Ovary (tissue), 9 donors: Measurements from ENCODE around the gene SLC6A6. TPM values are rescaled to one million over a fixed set of nuclear protein-coding genes. Genes with fewer than 3 reads are reported as not detected.

Experiments
- DNase-seq, 5 donors: peaks; one replicate each; pipeline ENCODE4 v3.0.0-alpha.2; 2019 to 2020
- H3K27ac ChIP-seq, 2 donors: fragments of 200-600 bp; one replicate each; pipeline versions ENCODE4 v1.5.1 to v1.8.0; 2019 to 2022
- H3K27me3 ChIP-seq: fragments of 200-600 bp; one replicate; pipeline ENCODE4 v1.8.0; 2022
- H3K36me3 ChIP-seq: fragments of 200-600 bp; sonication (generic); one replicate; pipeline ENCODE4 v1.5.1; 2019
- H3K4me1 ChIP-seq: one replicate; pipeline ENCODE4 v1.8.1; 2013; ENCODE audit warnings: mild to moderate bottlenecking, moderate library complexity; ENCODE audit not compliant: insufficient read depth
- H3K4me3 ChIP-seq: fragments of 200-600 bp; sonication (generic); one replicate; pipeline ENCODE4 v1.5.1; 2017
- H3K9me3 ChIP-seq, 2 donors: fragments of 200-600 bp in 1 of 2; sonication (generic) in 1 of 2; one replicate each; pipeline versions ENCODE4 v1.5.1 to v1.8.1; 2013 to 2019; ENCODE audit warnings: mild to moderate bottlenecking in 1 of 2, moderate library complexity in 1 of 2
- EP300 ChIP-seq: sonication (generic); formaldehyde crosslinking; IDR thresholded peaks from one replicate; pipeline ENCODE4 v1.6.1; 2017; ENCODE audit warnings: antibody characterized with exemption
- POLR2A ChIP-seq: fragments of 450-650 bp; IDR thresholded peaks from one replicate; pipeline ENCODE4 v1.6.1; 2017; ENCODE audit warnings: antibody characterized with exemption, mild to moderate bottlenecking, moderate library complexity
- WGBS, 3 donors: extraction: QIAGEN DNeasy Blood & Tissue Kit in 1 of 3; methylation state at CpG; one replicate each; pipeline versions ENCODE4 v1.1.5 to v1.1.7; 2013 to 2017; 5-methylcytosine and 5-hydroxymethylcytosine counted together
- intact Hi-C, 4 donors: fragments of 100-400 bp; cut with DNase I; formaldehyde crosslinking; loops; one replicate each; pipeline versions ENCODE4 v1.11.0 to v1.15.1; 2022 to 2023
- polyA plus RNA-seq, 2 donors: library from polyadenylated mRNA; stranded (reverse); fragments of 200-250 nt in 1 of 2; fragments of 350-450 nt in 1 of 2; fragmentation: Illumina TruSeq in 1 of 2; extraction: RNeasy Lipid Tissue Mini Kit (QIAGEN cat#74804) in 1 of 2; gene quantifications; one replicate each; pipeline ENCODE4 v1.2.3, GENCODE V29; 2013 to 2014
- total RNA-seq, 7 donors: library from RNA; depleted of rRNA in 2 of 7; stranded (reverse); fragments of >200 nt in 2 of 7; fragmentation: NEBNext Ultra II Directional in 3 of 7; extraction: Animal tissue kit (Norgen Biotek cat#: 25700) in 3 of 7; gene quantifications; one replicate each; pipeline versions ENCODE4 v1.1.0 to v1.2.4, GENCODE V29; 2016 to 2023
- TF ChIP-seq, protein P1 (sequence below), 3 donors: fragments of 450-650 bp in 2 of 3; fragments of 200-600 bp in 1 of 3; IDR thresholded peaks; one replicate each; pipeline versions ENCODE4 v1.5.1 to v1.8.0; 2016 to 2022; ENCODE audit warnings: antibody characterized with exemption in 3 of 3, mild to moderate bottlenecking in 1 of 3
- donor health status: DM: no; HTN: no; CAD: no; lungs with moderate emphysema.
- donor health status: DM: no; HTN: no; CAD: no.
- donor health status: Bipolar disorder and iron deficiency.
- donor health status: DM: yes; HTN: yes; CAD: no.
- donor health status: DM: no; HTN: no; CAD: no.
- donor health status: DM: yes; HTN: yes; CAD: no.

Gene SLC6A6
- total and polyA plus RNA-seq, 9 donors, result 32.5 to 141 (median 80.5) TPM

DNA sequence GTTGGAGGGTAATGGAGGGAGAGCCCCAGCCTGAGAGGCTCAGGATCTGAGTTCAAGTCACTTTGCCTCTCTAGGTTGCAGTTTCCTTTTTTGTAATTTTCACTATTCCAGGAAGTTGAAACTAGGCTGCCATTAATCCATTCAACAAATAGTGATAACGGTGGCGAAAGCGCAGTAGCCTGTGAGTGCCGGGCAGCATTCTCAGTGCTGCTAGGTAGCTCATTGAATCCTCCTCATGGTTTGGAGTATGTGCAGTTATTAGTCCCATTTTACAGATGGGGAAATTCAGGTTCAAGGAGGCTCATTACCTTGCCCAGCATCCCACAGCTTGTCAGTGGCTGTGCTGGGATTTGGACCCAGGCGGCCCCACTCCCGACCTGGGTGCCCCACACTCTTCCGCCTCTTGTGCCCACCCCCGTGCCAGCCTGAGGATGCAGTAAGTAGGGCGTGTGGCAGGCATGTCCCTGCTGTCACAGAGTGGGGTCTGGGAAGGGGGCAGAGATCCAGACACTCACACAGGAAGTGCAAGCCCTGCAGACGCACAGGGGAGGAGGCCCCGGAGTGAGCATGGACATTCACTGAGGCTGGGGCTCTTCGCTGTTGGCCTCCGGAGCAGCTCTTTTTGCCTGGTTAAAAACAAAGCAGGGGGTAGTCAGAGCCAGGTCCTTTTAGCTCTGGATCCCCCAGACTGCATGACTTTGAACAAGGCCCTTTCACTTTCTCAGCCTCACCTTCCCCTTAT is 58.8 kb downstream of the SLC6A6 start:
- 68 to 83% (median 70%) methylated on average over 13 of the region's 13 CpGs for WGBS, 3 donors
- Histone ChIP-seq H3K27ac (peak overlapping the region; percentile 43 to 68), H3K4me1 (peaks cover 13% of the 10 kb centered on the region), H3K4me3 (no peak overlapping the region), H3K36me3 (no peaks in the 10 kb centered on the region), H3K9me3 (no peaks in the 10 kb centered on the region), H3K27me3 (no peaks in the 10 kb centered on the region)
- DNase-seq, result no peak
- TF ChIP-seq POLR2A, result no peak
- intact Hi-C loops, result loop anchor here in 2 of 4 donors (5.0 kb wide), 2 partner anchors 59 to 259 kb away; partner anchors contain the start of gene SLC6A6 (in 1 of the 2)

- intact Hi-C loops, result loop anchor here in 2 of 4 donors (5.0 kb wide), 2 partner anchors 60 to 260 kb away; partner anchors contain the start of gene SLC6A6 (in 1 of the 2)
- 80 to 84% (median 82%) methylated on average over 8 of the region's 8 CpGs for WGBS, 3 donors
- H3K4me3 ChIP-seq, result no peak overlapping the region
- H3K27ac ChIP-seq, result peak overlapping the region; percentile 43 to 68
- peaks cover 16% of the 10 kb centered on the region for H3K4me1 ChIP-seq
- no peaks in the 10 kb centered on the region for H3K36me3 ChIP-seq
- no peaks in the 10 kb centered on the region for H3K27me3 ChIP-seq
- no peak for DNase-seq
- TF ChIP-seq POLR2A (no peak), EP300 (no peak)
- TF ChIP-seq, protein P1, sequence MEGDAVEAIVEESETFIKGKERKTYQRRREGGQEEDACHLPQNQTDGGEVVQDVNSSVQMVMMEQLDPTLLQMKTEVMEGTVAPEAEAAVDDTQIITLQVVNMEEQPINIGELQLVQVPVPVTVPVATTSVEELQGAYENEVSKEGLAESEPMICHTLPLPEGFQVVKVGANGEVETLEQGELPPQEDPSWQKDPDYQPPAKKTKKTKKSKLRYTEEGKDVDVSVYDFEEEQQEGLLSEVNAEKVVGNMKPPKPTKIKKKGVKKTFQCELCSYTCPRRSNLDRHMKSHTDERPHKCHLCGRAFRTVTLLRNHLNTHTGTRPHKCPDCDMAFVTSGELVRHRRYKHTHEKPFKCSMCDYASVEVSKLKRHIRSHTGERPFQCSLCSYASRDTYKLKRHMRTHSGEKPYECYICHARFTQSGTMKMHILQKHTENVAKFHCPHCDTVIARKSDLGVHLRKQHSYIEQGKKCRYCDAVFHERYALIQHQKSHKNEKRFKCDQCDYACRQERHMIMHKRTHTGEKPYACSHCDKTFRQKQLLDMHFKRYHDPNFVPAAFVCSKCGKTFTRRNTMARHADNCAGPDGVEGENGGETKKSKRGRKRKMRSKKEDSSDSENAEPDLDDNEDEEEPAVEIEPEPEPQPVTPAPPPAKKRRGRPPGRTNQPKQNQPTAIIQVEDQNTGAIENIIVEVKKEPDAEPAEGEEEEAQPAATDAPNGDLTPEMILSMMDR (IDR thresholded peaks at IDR 0.05), result peak in 1 of 3 donors; percentile 13
- no peaks in the 10 kb centered on the region for H3K9me3 ChIP-seq
Observed at GRCh38 chr3:14461748-14462324, 59.4 kb downstream of the SLC6A6 start.

DNA sequence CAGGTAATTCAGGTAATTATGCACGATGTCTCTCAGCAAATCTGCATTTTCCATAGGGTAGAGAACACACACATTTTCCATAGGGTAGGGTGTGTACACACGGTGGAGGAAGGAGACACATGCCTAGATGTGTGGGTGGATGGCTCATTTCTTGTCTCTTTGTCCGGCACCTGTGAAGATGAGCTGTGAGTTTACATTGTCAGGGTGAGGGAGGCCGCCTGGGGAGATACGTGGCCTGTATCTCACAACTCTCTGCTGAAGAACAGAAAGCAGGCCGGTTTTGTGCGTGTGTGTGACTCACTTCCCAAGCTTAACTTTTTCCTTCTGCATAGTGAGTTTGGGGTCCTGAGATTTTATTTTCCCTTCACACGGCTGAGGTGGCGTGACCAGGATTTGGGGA is 60.3 kb downstream of the SLC6A6 start:
- TF ChIP-seq, protein P1 (IDR thresholded peaks at IDR 0.05), result no peak
- TF ChIP-seq EP300, result no peak
- TF ChIP-seq POLR2A, result no peak
- H3K36me3 ChIP-seq, result no peaks in the 10 kb centered on the region
- intact Hi-C loops, result loop anchor here in 2 of 4 donors (5.0 kb wide), 2 partner anchors 60 to 260 kb away; partner anchors contain the start of gene SLC6A6 (in 1 of the 2)
- 90 to 91% (median 91%) methylated on average over 9 of the region's 9 CpGs for WGBS, 3 donors
- peaks cover 17% of the 10 kb centered on the region for H3K4me1 ChIP-seq
- no peak for DNase-seq
- no peak overlapping the region for H3K4me3 ChIP-seq
- H3K9me3 ChIP-seq, result no peaks in the 10 kb centered on the region
- peak overlapping the region in 1 of 2 donors; percentile 14 for H3K27ac ChIP-seq
- no peaks in the 10 kb centered on the region for H3K27me3 ChIP-seq

DNA sequence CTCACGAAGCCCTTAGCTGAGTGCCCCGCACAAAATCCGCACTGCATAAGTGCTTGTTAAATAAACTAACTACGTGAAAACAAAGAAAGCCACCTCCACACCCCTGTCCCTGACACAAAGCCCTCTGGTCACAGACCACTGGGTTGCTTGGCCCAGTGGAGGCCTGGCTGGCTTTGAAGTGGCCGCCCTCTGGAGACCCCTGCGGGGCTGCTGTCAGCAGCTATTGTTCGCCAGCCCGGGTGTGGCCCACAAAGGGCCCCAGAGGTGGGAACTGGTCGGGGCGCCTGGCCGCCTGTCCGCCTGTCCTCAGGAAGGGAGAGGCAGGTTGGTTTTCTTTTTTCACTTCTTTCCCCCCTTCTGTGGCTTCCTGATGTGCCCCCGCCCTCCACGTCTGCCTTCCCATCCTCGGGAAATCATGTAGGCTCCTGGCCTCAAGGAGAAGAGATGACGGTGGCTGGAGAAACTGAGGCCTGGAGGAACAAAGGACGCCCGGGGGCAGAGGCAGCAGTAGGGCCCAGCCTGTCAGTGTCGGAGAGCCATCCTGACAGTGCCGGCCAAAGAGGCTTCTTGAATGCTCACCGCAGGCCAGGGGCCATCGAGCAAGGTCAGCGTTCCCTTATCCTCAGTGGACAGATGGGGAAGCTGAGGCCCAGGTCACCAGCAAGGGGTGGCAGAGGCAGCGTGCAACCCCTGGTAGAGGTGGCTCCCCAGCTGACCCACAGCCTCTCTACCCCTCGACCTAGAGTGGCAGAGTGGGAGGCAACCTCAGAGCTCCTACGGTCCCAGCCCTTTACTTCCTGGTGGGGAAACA is 61.1 kb downstream of the SLC6A6 start:
- TF ChIP-seq, protein P1 (IDR thresholded peaks at IDR 0.05), result no peak
- no peak for TF ChIP-seq POLR2A
- Histone ChIP-seq H3K27ac (peak overlapping the region in 1 of 2 donors; percentile 53), H3K27me3 (no peaks in the 10 kb centered on the region), H3K4me3 (no peak overlapping the region), H3K4me1 (peaks cover 17% of the 10 kb centered on the region), H3K9me3 (no peaks in the 10 kb centered on the region), H3K36me3 (no peaks in the 10 kb centered on the region)
- intact Hi-C loops, result loop anchor here in 2 of 4 donors (5.0 kb wide), 2 partner anchors 61 to 261 kb away; partner anchors contain the start of gene SLC6A6 (in 1 of the 2)
- WGBS, 3 donors, result 86 to 90% (median 89%) methylated on average over 26 of the region's 26 CpGs
- DNase-seq, result no peak
